ENCODE results near the gene TRIM17. TPM values are rescaled to one million over a fixed set of nuclear protein-coding genes. Genes with fewer than 3 reads are reported as not detected.

Gene TRIM17
- total RNA-seq, 2 experiments from 2014 or later, result 1.9 to 2.7 TPM

GRCh38 chr1:228452194-228453021 lies 35.7 kb upstream of the TRIM17 start:
- TF ChIP-seq CTCF (IDR thresholded peaks at IDR 0.05), result no peak
- Mint-ChIP-seq H3K36me3 (ENCODE audit: low read depth) (peaks cover 7% of the 10 kb centered on the region), H3K9me3 (no peaks in the 10 kb centered on the region), H3K4me1 (ENCODE audit: low read depth) (peaks cover 14% of the 10 kb centered on the region), H3K4me3 (no peak overlapping the region), H3K27ac (no peak overlapping the region), H3K27me3 (peaks cover 12% of the 10 kb centered on the region)
- POLR2A ChIA-PET, result interaction anchor here (1.1 kb wide), 1 partner anchor 46 kb away, joined by 3 read pairs; the partner anchor contains the start of gene TRIM11
- intact Hi-C loops (cut with micrococcal nuclease), result no loop called here
- no peak for DNase-seq
- no peak for ATAC-seq
- CTCF ChIA-PET, result no interaction called here

DNA sequence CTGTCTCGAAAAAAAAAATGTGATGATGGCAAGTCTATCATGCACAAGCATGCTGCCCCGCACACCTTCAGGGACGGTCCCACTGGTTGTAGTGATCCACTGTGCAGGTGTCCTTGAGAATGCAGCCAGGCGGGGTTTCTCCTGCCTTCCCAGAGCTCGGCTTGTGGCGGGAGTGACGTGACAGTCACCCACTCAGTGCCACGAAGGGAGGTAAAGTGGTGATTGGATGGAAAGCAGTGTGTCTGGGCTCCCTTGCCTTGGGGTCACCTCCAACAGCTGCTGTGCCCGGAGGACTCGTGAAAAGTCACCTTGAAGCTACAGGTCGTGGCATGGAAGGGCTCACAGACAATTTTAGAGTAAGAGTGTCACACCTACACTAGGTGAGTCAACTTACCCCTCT lies 33.5 kb upstream of the TRIM17 start:
- peaks cover 17% of the 10 kb centered on the region for H3K4me1 Mint-ChIP-seq (ENCODE audit: low read depth)
- H3K9me3 Mint-ChIP-seq, result no peaks in the 10 kb centered on the region
- DNase-seq (no peak), ATAC-seq (no peak)
- ChIA-PET POLR2A (interaction anchor here (1.3 to 1.7 kb wide), 2 partner anchors 14 to 26 kb away, joined by 3 to 6 read pairs; no protein-coding TSS in a partner anchor), CTCF (interaction anchor here (1.3 to 1.8 kb wide), 2 partner anchors 14 to 38 kb away, joined by 3 to 5 read pairs; no protein-coding TSS in a partner anchor)
- intact Hi-C loops (cut with micrococcal nuclease), result no loop called here
- H3K27me3 Mint-ChIP-seq, result peaks cover 26% of the 10 kb centered on the region
- peaks cover 2% of the 10 kb centered on the region for H3K36me3 Mint-ChIP-seq (ENCODE audit: low read depth)
- TF ChIP-seq CTCF (IDR thresholded peaks at IDR 0.05), result no peak
- no peak overlapping the region for H3K4me3 Mint-ChIP-seq
- H3K27ac Mint-ChIP-seq, result no peak overlapping the region

DNA sequence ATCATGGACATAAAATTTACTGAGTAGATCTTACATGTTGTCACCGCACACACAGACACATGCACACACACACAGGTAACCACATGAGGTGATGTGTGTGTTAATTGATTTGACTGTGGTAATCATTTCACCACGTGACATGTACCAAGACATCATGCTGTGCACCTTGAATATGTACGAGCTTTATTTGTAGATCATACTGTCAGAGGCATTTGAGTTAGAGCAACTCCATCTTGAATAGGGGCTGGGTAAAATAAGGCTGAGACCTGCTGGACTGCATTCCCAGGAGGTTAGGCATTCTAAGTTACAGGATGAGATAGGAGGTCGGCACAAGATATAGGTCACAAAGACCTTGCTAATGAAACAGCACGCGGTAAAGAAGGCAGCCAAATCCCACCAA lies 31.7 kb upstream of the TRIM17 start:
- CTCF ChIA-PET, result interaction anchor here (2.6 kb wide), 1 partner anchor 11 kb away, joined by 11 read pairs; a partner anchor contains a TSS
- TF ChIP-seq CTCF (IDR thresholded peaks at IDR 0.05), result no peak
- no peaks in the 10 kb centered on the region for H3K36me3 Mint-ChIP-seq (ENCODE audit: low read depth)
- peaks cover 36% of the 10 kb centered on the region for H3K27me3 Mint-ChIP-seq
- POLR2A ChIA-PET, result no interaction called here
- H3K4me3 Mint-ChIP-seq, result no peak overlapping the region
- no peak overlapping the region for H3K27ac Mint-ChIP-seq
- ATAC-seq (no peak), DNase-seq (no peak)
- peaks cover 14% of the 10 kb centered on the region for H3K4me1 Mint-ChIP-seq (ENCODE audit: low read depth)
- no peaks in the 10 kb centered on the region for H3K9me3 Mint-ChIP-seq
- intact Hi-C loops (cut with micrococcal nuclease), result no loop called here

DNA sequence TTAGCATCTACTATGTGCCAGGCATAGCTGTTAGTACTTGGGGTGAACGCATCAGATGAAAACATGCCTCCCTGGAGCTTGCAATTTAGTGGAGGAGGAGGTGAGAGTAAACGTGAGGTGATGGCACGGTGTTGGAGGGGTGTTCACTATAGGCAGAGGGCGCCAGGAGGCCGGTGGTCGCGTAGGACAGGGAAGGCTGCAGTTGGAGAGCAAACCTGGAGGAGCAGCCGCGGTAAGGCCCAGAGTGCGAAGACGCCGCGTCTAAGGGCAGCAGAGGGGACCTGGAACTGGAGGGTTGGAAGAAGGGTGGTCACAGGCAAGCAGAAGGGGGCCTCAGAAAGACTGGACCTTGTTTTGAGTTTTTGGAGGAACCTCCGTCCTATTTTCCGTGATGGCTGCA lies 30.2 kb upstream of the TRIM17 start:
- peaks cover 45% of the 10 kb centered on the region for H3K27me3 Mint-ChIP-seq
- ATAC-seq, result no peak
- no peaks in the 10 kb centered on the region for H3K36me3 Mint-ChIP-seq (ENCODE audit: low read depth)
- ChIA-PET CTCF (interaction anchor here (1.0 kb wide), 1 partner anchor 10 kb away, joined by 3 read pairs; no protein-coding TSS in a partner anchor), POLR2A (interaction anchor here (1.3 kb wide), 1 partner anchor 40 kb away, joined by 4 read pairs; the partner anchor contains the start of gene TRIM11)
- TF ChIP-seq CTCF (IDR thresholded peaks at IDR 0.05), result no peak
- H3K27ac Mint-ChIP-seq, result no peak overlapping the region
- H3K9me3 Mint-ChIP-seq, result no peaks in the 10 kb centered on the region
- intact Hi-C loops (cut with micrococcal nuclease), result no loop called here
- H3K4me3 Mint-ChIP-seq, result no peak overlapping the region
- DNase-seq, result no peak
- peaks cover 12% of the 10 kb centered on the region for H3K4me1 Mint-ChIP-seq (ENCODE audit: low read depth)
